NCI-H1694 treated with DMSO at 0.1 percent for 48 hours (cell line): Measurements from ENCODE around the gene NDC80.
"Not testable (repeated sequence)": the region's sequence is repeated elsewhere in the genome, so short reads cannot be mapped to it uniquely, and the experiment has no call there.

Source experiments
- DNase-seq: peaks from one replicate; lab custom pipeline; 2025; lab: John Stamatoyannopoulos, UW

Gene NDC80

GRCh38 chr18:2627821-2628276 is 56.5 kb downstream of the NDC80 start:
- DNase-seq, result no peak

GRCh38 chr18:2629003-2629402 is 57.6 kb downstream of the NDC80 start:
- DNase-seq, result no peak

- DNase-seq, result no peak
Measured at GRCh38 chr18:2635586-2635985, 64.2 kb downstream of the NDC80 start.

GRCh38 chr18:2636126-2636631 is 64.8 kb downstream of the NDC80 start:
- DNase-seq, result no peak

GRCh38 chr18:2641638-2642037 is 70.3 kb downstream of the NDC80 start:
- no peak for DNase-seq

- DNase-seq, result no peak
Measured at GRCh38 chr18:2642771-2643170, 71.4 kb downstream of the NDC80 start.

GRCh38 chr18:2644535-2644934 is 73.2 kb downstream of the NDC80 start:
- DNase-seq, result no peak

GRCh38 chr18:2651981-2652380 is 80.6 kb downstream of the NDC80 start:
- no peak for DNase-seq

- DNase-seq, result no peak
Measured at GRCh38 chr18:2653467-2653866, 82.1 kb downstream of the NDC80 start.

- no peak for DNase-seq
Measured at GRCh38 chr18:2654169-2654927, 83.0 kb downstream of the NDC80 start.

GRCh38 chr18:2654928-2655177 is 83.5 kb downstream of the NDC80 start:
- no peak for DNase-seq

GRCh38 chr18:2655178-2655953 is 84.0 kb downstream of the NDC80 start, which contains the start of gene SMCHD1:
TSS of gene SMCHD1 (plus strand) at chr18:2655726. CDS start at chr18:2656076, 350 bp downstream.
- DNase-seq, result peak; percentile 46

- DNase-seq, result no peak
Measured at GRCh38 chr18:2655954-2656236, 84.5 kb downstream of the NDC80 start.

- DNase-seq, result no peak
Measured at GRCh38 chr18:2656237-2656980, 85.1 kb downstream of the NDC80 start.

- DNase-seq, result no peak
Measured at GRCh38 chr18:2656981-2657512, 85.7 kb downstream of the NDC80 start.

- DNase-seq, result no peak
Measured at GRCh38 chr18:2657788-2658458, 86.6 kb downstream of the NDC80 start.

- DNase-seq, result not testable (repeated sequence)
Measured at GRCh38 chr18:2660849-2661248, 89.5 kb downstream of the NDC80 start.

- not testable (repeated sequence) for DNase-seq
Measured at GRCh38 chr18:2662288-2662687, 90.9 kb downstream of the NDC80 start.

GRCh38 chr18:2662990-2663389 is 91.6 kb downstream of the NDC80 start:
- DNase-seq, result no peak
